Hematopoietic multipotent progenitor cell treated with erythropoietin and hydrocortisone succinate and interleukin-3 and kit ligand, for 6 days (in vitro differentiated cells): Measurements from ENCODE around the gene PLS3.

Experiments
- DNase-seq: peaks from one replicate; pipeline ENCODE4 v3.0.0-alpha.2; 2015

PLS3 gene

GRCh38 chrX:115571712-115572111 is 10.7 kb downstream of the PLS3 start:
- no peak for DNase-seq

GRCh38 chrX:115573185-115573584 is 12.2 kb downstream of the PLS3 start:
- no peak for DNase-seq

GRCh38 chrX:115576676-115577075 is 15.7 kb downstream of the PLS3 start:
- no peak for DNase-seq

- no peak for DNase-seq
Measured at GRCh38 chrX:115579327-115579726, 18.4 kb downstream of the PLS3 start.

GRCh38 chrX:115579786-115580294 is 18.9 kb downstream of the PLS3 start:
- DNase-seq = no peak

- no peak for DNase-seq
Measured at GRCh38 chrX:115581759-115582615, 21.0 kb downstream of the PLS3 start.

GRCh38 chrX:115582616-115583495 is 21.9 kb downstream of the PLS3 start:
- DNase-seq = no peak

- no peak for DNase-seq
Measured at GRCh38 chrX:115583496-115584004, 22.6 kb downstream of the PLS3 start.

GRCh38 chrX:115584696-115585095 is 23.7 kb downstream of the PLS3 start:
- DNase-seq = no peak

GRCh38 chrX:115588179-115588578 is 27.2 kb downstream of the PLS3 start:
- no peak for DNase-seq

GRCh38 chrX:115589419-115589818 is 28.4 kb downstream of the PLS3 start:
- no peak for DNase-seq

GRCh38 chrX:115591420-115591819 is 30.4 kb downstream of the PLS3 start:
- no peak for DNase-seq

GRCh38 chrX:115591856-115592842 is 31.2 kb downstream of the PLS3 start:
- DNase-seq = no peak

- DNase-seq = no peak
Measured at GRCh38 chrX:115592997-115593734, 32.2 kb downstream of the PLS3 start.

GRCh38 chrX:115595049-115595448 is 34.1 kb downstream of the PLS3 start:
- DNase-seq = no peak

- no peak for DNase-seq
Measured at GRCh38 chrX:115598556-115598955, 37.6 kb downstream of the PLS3 start.

- no peak for DNase-seq
Measured at GRCh38 chrX:115602308-115602707, 41.3 kb downstream of the PLS3 start.

- no peak for DNase-seq
Measured at GRCh38 chrX:115602729-115603389, 41.9 kb downstream of the PLS3 start.

- DNase-seq = no peak
Measured at GRCh38 chrX:115603534-115604074, 42.6 kb downstream of the PLS3 start.

- DNase-seq = no peak
Measured at GRCh38 chrX:115606861-115607260, 45.9 kb downstream of the PLS3 start.

- DNase-seq = no peak
Measured at GRCh38 chrX:115609621-115610020, 48.6 kb downstream of the PLS3 start.
